Measurements from ENCODE around the gene PRKCZ.
"Not testable (repeated sequence)": the region's sequence is repeated elsewhere in the genome, so short reads cannot be mapped to it uniquely, and the experiment has no call there.

Gene PRKCZ

GRCh38 chr1:2084306-2084705 lies 34.1 kb downstream of the PRKCZ start:
- no peak for DNase-seq (ENCODE audit: low read depth in 4 of 4, low spot score in 1 of 4)

GRCh38 chr1:2085080-2085479 lies 34.9 kb downstream of the PRKCZ start:
- DNase-seq (ENCODE audit: low read depth in 4 of 4, low spot score in 1 of 4) = no peak

GRCh38 chr1:2086446-2087078 lies 36.4 kb downstream of the PRKCZ start:
- no peak for DNase-seq (ENCODE audit: low read depth in 4 of 4, low spot score in 1 of 4)

- DNase-seq (ENCODE audit: low read depth in 4 of 4, low spot score in 1 of 4) = no peak
These were observed 37.6 kb downstream of the PRKCZ start for GRCh38 chr1:2087766-2088165.

- no peak for DNase-seq (ENCODE audit: low read depth in 4 of 4, low spot score in 1 of 4)
These were observed 38.2 kb downstream of the PRKCZ start for GRCh38 chr1:2088458-2088857.

- DNase-seq (ENCODE audit: low read depth in 4 of 4, low spot score in 1 of 4) = no peak
These were observed 38.8 kb downstream of the PRKCZ start for GRCh38 chr1:2089051-2089450.

- DNase-seq (ENCODE audit: low read depth in 4 of 4, low spot score in 1 of 4) = no peak
These were observed 40.1 kb downstream of the PRKCZ start for GRCh38 chr1:2090216-2090890.

GRCh38 chr1:2091611-2092604 lies 41.7 kb downstream of the PRKCZ start:
- DNase-seq (ENCODE audit: low read depth in 4 of 4, low spot score in 1 of 4) = peak in 3 of 4 experiments; percentile 16 to 32 (median 27)

GRCh38 chr1:2093055-2093454 lies 42.8 kb downstream of the PRKCZ start:
- no peak for DNase-seq (ENCODE audit: low read depth in 4 of 4, low spot score in 1 of 4)

GRCh38 chr1:2093636-2094035 lies 43.4 kb downstream of the PRKCZ start:
- no peak for DNase-seq (ENCODE audit: low read depth in 4 of 4, low spot score in 1 of 4)

GRCh38 chr1:2094269-2095158 lies 44.3 kb downstream of the PRKCZ start:
- not testable (repeated sequence) for DNase-seq (ENCODE audit: low read depth in 4 of 4, low spot score in 1 of 4)

- DNase-seq (ENCODE audit: low read depth in 4 of 4, low spot score in 1 of 4) = no peak
These were observed 45.2 kb downstream of the PRKCZ start for GRCh38 chr1:2095394-2095793.

- no peak for DNase-seq (ENCODE audit: low read depth in 4 of 4, low spot score in 1 of 4)
These were observed 45.9 kb downstream of the PRKCZ start for GRCh38 chr1:2095981-2096736.

- DNase-seq (ENCODE audit: low read depth in 4 of 4, low spot score in 1 of 4) = no peak
These were observed 47.4 kb downstream of the PRKCZ start for GRCh38 chr1:2097386-2098300.

GRCh38 chr1:2098301-2098698 lies 48.1 kb downstream of the PRKCZ start:
- DNase-seq (ENCODE audit: low read depth in 4 of 4, low spot score in 1 of 4) = no peak

- no peak for DNase-seq (ENCODE audit: low read depth in 4 of 4, low spot score in 1 of 4)
These were observed 48.9 kb downstream of the PRKCZ start for GRCh38 chr1:2098839-2099785.

GRCh38 chr1:2099886-2100779 lies 49.9 kb downstream of the PRKCZ start:
- DNase-seq (ENCODE audit: low read depth in 4 of 4, low spot score in 1 of 4) = no peak

All from stimulated activated CD4-positive, alpha-beta T cell treated with anti-CD3 and anti-CD28 coated beads, Interleukin-1b, Interleukin-23, amount 100 ng/mL, for 24 hours (primary cell).